Glomerular visceral epithelial cell (primary cell): Measurements from ENCODE around the gene ALOX15.
"Not testable (repeated sequence)": the region's sequence is repeated elsewhere in the genome, so short reads cannot be mapped to it uniquely, and the experiment has no call there.

ENCODE experiments used
- DNase-seq: peaks from one replicate; pipeline ENCODE4 v3.0.0-alpha.2; 2016; ENCODE audit errors: extremely low spot score

The ALOX15 gene

GRCh38 chr17:4594931-4595684 is 46.4 kb downstream of the ALOX15 start:
- no peak for DNase-seq

DNA sequence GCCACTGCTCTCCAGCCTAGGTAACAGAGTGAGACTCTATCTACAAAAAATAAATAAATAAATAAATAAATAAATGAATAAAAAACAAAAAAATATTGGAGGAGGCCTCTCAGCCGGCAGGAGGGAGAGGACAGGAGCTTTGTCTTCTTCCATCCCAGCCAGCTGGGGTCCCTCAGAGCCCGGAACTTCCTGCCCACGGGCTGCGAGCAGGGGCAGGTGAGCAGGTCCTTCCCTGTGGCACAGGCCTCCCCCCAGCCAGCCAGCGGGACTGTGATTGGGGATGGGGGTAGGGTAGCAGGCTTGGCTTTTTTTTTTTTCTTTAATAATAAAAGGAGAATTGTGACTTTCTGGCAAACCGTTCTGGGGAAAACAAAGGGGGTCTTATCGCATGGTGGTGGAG is 47.1 kb downstream of the ALOX15 start:
- DNase-seq: no peak

GRCh38 chr17:4593021-4593421 is 48.5 kb downstream of the ALOX15 start:
- DNase-seq: no peak

DNA sequence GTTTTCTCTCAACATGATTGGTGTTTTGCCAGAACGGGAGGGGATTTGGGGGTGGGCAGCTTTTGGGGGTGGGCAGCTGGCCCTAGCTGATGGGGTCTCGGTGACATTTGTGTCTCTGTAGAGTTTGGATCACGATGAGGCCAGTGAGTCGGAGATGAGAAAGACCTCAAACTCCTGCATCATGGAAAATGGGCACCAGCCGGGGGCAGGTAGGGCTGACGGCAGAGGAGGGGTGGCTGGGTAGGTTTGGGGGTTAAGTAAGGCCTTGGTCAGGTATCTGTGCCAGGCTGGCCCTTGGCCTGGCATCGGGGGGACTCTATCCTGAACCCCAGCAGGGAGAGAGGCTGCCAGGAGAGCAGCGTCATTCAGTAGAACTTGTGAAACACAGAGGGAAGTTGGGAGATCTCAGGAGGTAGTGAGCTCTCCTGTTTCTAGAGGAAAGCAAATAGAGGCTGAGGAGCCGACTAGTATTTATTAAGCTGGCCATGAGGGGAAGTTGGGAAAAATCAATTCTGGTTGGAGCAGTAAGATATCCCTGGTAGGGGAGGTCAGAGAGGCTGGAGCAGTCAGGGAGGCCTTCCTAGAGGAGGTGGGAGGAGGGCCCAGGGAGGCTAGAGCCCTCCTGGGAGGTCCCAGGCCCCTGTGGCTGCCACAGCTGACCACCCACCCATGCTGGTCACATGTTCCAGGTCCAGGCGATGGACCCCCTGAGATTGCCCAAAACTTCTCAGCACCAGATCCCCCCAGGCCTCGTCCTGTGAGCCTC is 49.1 kb downstream of the ALOX15 start:
- no peak for DNase-seq

DNA sequence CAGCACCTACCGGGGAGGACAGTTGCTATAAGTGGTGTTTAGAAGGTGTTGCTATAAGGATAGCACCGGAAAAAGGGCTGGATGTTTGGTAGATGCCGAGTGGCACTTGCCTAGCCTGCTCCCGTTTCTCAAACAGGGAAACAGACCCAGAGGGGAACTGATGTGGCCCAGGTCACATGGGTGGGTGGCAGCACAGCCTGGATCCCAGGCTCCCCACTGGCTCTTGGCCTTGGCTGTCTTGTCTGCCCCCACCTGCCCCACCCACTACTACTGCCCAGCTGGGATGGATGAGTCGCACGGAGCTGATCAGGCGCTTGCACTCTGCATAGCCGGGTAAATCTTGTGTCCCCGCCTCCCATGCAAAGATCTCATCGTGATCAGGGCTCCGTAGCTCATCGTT is 49.9 kb downstream of the ALOX15 start:
- DNase-seq: peak; percentile 47

GRCh38 chr17:4590981-4591453 is 50.5 kb downstream of the ALOX15 start:
- DNase-seq: no peak

GRCh38 chr17:4590042-4590441 is 51.4 kb downstream of the ALOX15 start:
- DNase-seq: not testable (repeated sequence)

DNA sequence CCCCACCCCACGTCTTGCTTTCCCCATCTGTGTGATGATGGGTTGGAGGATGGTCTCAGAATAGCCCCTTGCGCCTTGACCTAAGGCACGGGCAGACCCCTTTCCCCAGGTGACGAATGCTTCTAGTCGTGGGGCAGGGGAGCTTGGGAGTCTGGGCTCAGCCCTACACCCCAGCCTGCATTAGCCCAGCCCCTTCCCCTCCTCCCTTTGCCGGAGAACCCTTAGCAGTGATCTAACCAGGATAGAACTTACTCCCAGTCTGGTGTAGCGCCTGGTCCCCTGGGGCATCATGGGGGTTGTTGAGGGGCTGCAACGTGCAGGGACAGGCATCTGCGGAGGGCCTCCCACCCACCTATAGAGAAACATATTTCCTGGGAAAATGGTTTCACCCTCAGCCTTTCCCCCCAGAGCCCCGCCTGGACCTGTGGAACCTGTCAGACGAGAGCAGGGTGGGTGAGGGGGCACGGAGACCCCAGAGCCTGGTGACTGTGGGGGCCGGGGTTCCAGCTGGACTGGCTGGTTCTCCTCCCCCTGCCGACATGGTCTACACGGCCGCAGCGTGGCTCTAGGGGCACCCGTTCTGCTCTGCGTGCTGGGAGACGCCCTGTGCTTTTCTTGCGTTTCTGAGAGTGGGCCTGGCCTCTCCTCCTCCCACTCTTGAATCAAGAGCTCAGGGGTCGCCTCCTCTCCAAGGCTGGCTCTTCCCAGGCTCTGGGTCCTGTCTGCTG is 52.4 kb downstream of the ALOX15 start:
- no peak for DNase-seq

DNA sequence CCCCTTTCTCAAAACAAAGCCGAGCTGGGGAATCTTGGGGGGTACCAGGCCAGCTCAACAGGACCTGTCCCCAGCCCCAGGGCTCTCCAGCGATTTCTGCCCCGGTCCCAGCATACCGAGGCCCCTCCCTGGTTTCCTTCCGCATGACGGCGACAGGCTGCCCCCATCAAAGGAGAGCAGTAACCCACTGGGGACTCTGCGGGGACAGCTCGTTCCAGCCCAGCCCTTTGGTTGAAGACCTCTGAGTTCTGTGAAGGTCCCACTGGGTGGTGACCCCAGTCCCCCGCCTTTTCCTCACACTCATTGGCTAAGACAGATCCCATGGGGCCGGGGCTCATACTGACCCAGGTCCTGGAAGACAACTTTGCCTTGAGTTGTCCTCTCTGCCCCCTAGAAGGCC is 53.1 kb downstream of the ALOX15 start:
- no peak for DNase-seq

DNA sequence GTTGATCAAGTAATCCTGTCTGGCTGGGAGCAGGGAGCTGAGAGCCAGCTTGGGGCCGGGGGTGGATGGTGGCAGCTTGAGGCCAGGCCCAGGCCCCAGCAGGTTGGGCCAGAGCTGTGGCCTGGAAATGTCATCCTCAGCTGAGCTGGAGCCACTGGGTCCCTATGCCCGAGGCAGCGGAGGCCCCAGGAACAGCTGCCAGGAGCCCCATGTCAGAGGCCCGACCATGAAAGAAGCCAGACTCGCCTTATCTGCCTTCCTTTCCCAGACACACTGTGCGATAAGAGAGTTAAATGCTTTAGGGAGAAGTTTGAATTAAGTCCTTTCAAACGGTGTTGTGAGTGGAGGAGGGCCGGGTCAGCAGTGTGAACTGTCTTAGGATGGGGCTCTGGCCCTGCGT is 53.7 kb downstream of the ALOX15 start:
- no peak for DNase-seq

GRCh38 chr17:4587195-4587594 is 54.3 kb downstream of the ALOX15 start:
- no peak for DNase-seq

- DNase-seq: no peak
Measured at GRCh38 chr17:4586043-4586442, 55.4 kb downstream of the ALOX15 start.

GRCh38 chr17:4585638-4585994 is 55.9 kb downstream of the ALOX15 start:
- no peak for DNase-seq

DNA sequence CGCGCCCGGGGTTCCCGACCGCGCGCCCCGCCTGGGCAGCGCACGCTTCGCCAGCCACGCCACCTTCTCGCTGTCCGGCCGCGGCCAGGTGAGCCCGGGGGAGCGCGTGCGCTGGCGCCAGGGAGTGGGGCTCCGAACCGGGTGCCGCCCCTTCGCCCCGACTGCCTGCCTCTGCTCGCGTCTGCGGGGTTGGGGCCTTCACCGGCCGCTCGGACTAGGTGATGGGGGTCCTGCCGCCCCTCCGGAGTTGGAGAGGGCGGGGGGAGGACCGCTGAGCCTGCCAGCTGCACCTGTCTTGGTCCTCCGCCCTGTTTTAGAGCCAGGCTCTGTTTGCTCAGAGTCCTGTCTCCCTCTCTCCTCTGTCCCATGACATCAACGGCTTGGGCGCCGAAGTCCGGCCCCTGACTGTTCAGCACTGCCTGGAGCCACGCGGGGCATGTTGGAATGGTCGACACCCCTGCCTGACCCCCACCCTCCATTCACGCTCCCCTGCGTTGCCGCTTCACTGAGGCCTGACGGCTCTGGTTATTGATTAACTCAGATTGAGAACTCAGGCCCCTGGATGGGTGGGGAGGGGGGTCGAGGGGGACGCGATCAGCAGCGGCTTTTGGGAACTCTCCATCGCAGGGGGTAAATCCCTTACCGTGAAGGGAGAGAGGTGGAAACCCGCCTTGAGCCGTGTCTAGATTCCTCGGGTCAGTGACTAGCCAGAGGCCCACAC is 56.4 kb downstream of the ALOX15 start:
- peak; percentile 68 for DNase-seq

DNA sequence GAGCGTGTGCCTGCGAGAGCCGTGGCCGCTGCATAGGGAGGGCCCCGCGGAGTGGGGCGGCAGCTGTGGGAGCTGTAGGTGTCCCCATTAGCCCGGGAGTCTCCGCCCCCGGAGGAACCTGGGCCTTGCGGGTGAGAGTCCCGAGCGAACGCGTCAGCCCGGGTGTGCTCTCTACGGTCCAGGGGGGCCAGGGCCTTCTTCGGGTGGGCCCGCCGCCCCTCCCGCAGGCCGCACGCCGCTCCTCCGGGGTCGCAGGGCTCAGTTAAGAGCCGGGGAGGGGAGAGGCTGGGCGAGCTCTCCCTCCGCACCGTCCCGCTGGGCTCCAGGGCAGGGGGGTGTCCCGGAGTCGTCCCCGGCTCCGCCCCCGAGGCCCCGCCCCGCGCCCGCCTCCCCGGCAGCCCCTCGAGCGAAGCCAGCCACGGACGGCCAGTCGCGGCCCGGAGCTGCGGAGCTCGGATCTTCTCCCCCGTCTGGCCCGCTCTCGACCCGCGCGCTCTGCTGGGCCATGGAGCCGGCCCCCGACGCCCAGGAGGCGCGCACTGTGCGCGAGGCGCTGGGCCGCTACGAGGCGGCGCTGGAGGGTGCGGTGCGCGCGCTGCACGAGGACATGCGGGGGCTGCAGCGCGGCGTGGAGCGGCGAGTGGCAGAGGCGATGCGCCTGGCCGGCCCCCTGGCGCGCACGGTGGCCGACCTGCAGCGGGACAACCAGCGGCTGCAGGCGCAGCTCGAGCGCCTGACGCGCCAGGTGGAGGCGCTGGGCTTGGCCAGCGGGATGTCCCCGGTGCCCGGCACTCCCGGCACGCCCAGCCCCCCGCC is 57.2 kb downstream of the ALOX15 start, which contains the start of gene SMTNL2:
SMTNL2 (plus strand) TSS at position 429 of the 816 bp plus-strand sequence; CDS start at position 506, 77 bp downstream.
- DNase-seq: no peak

DNA sequence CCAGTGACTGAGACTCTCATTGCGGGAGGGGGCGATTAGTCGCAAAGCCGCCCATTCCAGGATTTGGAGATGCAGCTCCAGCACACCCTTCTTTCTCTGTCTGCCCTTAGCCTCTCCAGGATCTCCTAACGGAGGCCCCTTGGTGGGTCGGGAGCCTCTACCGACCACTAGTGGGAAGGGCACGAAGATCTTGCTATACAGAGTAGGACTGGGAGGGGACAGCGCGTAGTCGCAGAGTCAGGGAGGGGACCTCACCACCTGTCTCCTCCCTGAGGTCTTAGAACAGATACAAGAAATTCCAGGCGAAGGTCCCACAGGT is 57.7 kb downstream of the ALOX15 start:
- DNase-seq: peak; percentile 24

GRCh38 chr17:4583206-4583605 is 58.3 kb downstream of the ALOX15 start:
- no peak for DNase-seq

DNA sequence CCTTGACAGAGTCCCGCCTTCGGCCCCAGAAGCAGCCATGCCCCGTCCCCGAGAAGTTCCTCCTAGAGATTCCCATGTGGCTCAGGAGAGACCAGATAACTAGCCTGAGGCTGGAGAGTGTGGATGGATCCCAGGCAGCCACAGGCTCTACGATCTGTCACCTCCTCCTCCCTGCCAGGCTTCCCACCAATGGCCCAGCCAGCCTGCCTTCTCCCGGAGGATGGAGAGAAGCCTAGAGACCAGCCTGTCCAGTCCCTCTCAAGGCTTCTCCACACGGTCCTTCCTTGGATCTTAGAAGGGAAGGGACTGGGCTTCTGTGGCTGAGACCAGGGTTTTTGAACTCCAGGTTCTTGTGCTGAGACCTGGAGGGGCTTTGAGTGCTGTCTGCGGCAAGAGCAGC is 58.8 kb downstream of the ALOX15 start:
- no peak for DNase-seq

GRCh38 chr17:4582101-4582501 is 59.4 kb downstream of the ALOX15 start:
- DNase-seq: no peak
